GM19099 (cell line): ENCODE data around the gene ADGRL3.

Experiments used
- POLR2A ChIP-seq: IDR thresholded peaks from 3 replicates; pipeline ENCODE4 v1.6.1; 2011; ENCODE audit warnings: low read depth; ENCODE audit not compliant: insufficient read length; ENCODE audit errors: extremely low read depth

ADGRL3 gene

GRCh38 chr4:61953386-61953785 is 753.3 kb downstream of the ADGRL3 start:
- no peak for TF ChIP-seq POLR2A

GRCh38 chr4:61958591-61958990 is 758.5 kb downstream of the ADGRL3 start:
- TF ChIP-seq POLR2A, result no peak

GRCh38 chr4:61959087-61959486 is 759.0 kb downstream of the ADGRL3 start:
- no peak for TF ChIP-seq POLR2A

- TF ChIP-seq POLR2A, result no peak
Observed at GRCh38 chr4:61984260-61984909, 784.3 kb downstream of the ADGRL3 start.

GRCh38 chr4:61985426-61985825 is 785.3 kb downstream of the ADGRL3 start:
- TF ChIP-seq POLR2A, result no peak

- TF ChIP-seq POLR2A, result no peak
Observed at GRCh38 chr4:61992351-61992750, 792.2 kb downstream of the ADGRL3 start.

GRCh38 chr4:61994036-61994435 is 793.9 kb downstream of the ADGRL3 start:
- TF ChIP-seq POLR2A, result no peak

GRCh38 chr4:61995717-61996340 is 795.7 kb downstream of the ADGRL3 start:
- TF ChIP-seq POLR2A, result no peak

- no peak for TF ChIP-seq POLR2A
Observed at GRCh38 chr4:61996943-61997342, 796.8 kb downstream of the ADGRL3 start.

GRCh38 chr4:61997831-61998230 is 797.7 kb downstream of the ADGRL3 start:
- no peak for TF ChIP-seq POLR2A

GRCh38 chr4:62003695-62004094 is 803.6 kb downstream of the ADGRL3 start:
- TF ChIP-seq POLR2A, result no peak

- TF ChIP-seq POLR2A, result no peak
Observed at GRCh38 chr4:62004881-62005280, 804.8 kb downstream of the ADGRL3 start.

- TF ChIP-seq POLR2A, result no peak
Observed at GRCh38 chr4:62006108-62006507, 806.0 kb downstream of the ADGRL3 start.

GRCh38 chr4:62015043-62015739 is 815.1 kb downstream of the ADGRL3 start:
- TF ChIP-seq POLR2A, result no peak

GRCh38 chr4:62018537-62018936 is 818.4 kb downstream of the ADGRL3 start:
- no peak for TF ChIP-seq POLR2A

GRCh38 chr4:62023633-62024032 is 823.5 kb downstream of the ADGRL3 start:
- no peak for TF ChIP-seq POLR2A

GRCh38 chr4:62028745-62029144 is 828.6 kb downstream of the ADGRL3 start:
- no peak for TF ChIP-seq POLR2A

GRCh38 chr4:62030958-62031357 is 830.8 kb downstream of the ADGRL3 start:
- no peak for TF ChIP-seq POLR2A
